Astrocyte (in vitro differentiated cells and primary cell): ENCODE results near the gene SUPT4H1.

Source experiments
- CTCF ChIP-seq: IDR thresholded peaks from 2 replicates; pipeline ENCODE4 v1.5.1; 2011; ENCODE audit warnings: low read depth, mild to moderate bottlenecking, inconsistent platforms, low read length, moderate library complexity; ENCODE audit not compliant: insufficient read depth
- EZH2 ChIP-seq: IDR thresholded peaks from 2 replicates; pipeline ENCODE4 v1.6.1; 2012; ENCODE audit warnings: mild to moderate bottlenecking, low read length, inconsistent platforms; ENCODE audit not compliant: insufficient read depth

- no peak for TF ChIP-seq CTCF
- no peak for TF ChIP-seq EZH2
These were observed 14.8 kb downstream of the SUPT4H1 start for GRCh38 chr17:58337210-58337599.
